Esophagus squamous epithelium (tissue), 5 donors: ENCODE data around the gene ANGPTL8. TPM values are rescaled to one million over a fixed set of nuclear protein-coding genes. Genes with fewer than 3 reads are reported as not detected.

Experiments
- DNase-seq: peaks from one replicate; lab custom pipeline; 2025; lab: John Stamatoyannopoulos, UW
- H3K27ac ChIP-seq, 4 donors: fragments of 200-600 bp; sonication (generic); one replicate each; pipeline ENCODE4 v1.5.1; 2016 to 2019; ENCODE audit warnings: mild to moderate bottlenecking in 1 of 4
- H3K27me3 ChIP-seq, 4 donors: fragments of 200-600 bp; sonication (generic); 1 replicate in 3 of 4; 2 replicates in 1 of 4; pipeline versions ENCODE4 v1.5.1 to v1.6.0; 2017 to 2021; ENCODE audit warnings: antibody characterized with exemption in 1 of 4
- H3K36me3 ChIP-seq, 3 donors: fragments of 200-600 bp; sonication (generic); one replicate each; pipeline ENCODE4 v1.5.1; 2016 to 2019
- H3K4me1 ChIP-seq, 3 donors: fragments of 200-600 bp; sonication (generic); one replicate each; pipeline ENCODE4 v1.5.1; 2017 to 2019
- H3K4me3 ChIP-seq, 4 donors: fragments of 200-600 bp; sonication (generic); 1 replicate in 3 of 4; 2 replicates in 1 of 4; pipeline ENCODE4 v1.5.1; 2016 to 2019; ENCODE audit warnings: mild to moderate bottlenecking in 2 of 4, moderate library complexity in 1 of 4
- H3K9me3 ChIP-seq, 3 donors: fragments of 200-600 bp; sonication (generic); one replicate each; pipeline ENCODE4 v1.5.1; 2016 to 2019
- POLR2A ChIP-seq, 4 donors: fragments of 450-650 bp; IDR thresholded peaks; one replicate each; pipeline ENCODE4 v1.6.1; 2017; ENCODE audit warnings: antibody characterized with exemption in 4 of 4, mild to moderate bottlenecking in 4 of 4, moderate library complexity in 3 of 4
- WGBS, 2 donors: methylation state at CpG; one replicate each; pipeline ENCODE4 v1.1.5; 2018; 5-methylcytosine and 5-hydroxymethylcytosine counted together
- intact Hi-C: fragments of 100-400 bp; cut with DNase I; formaldehyde crosslinking; loops from one replicate; pipeline ENCODE4 v1.15.0; 2022
- total RNA-seq, 4 donors: library from RNA; depleted of rRNA; stranded (reverse); fragments of >200 nt; gene quantifications; one replicate each; pipeline ENCODE4 v1.1.0, GENCODE V29; 2016
- TF ChIP-seq, protein P1 (sequence below), 6 experiments: fragments of 450-650 bp in 4 of 6; fragments of 200-600 bp in 2 of 6; sonication (generic) in 2 of 6; IDR thresholded peaks; one replicate each; pipeline ENCODE4 v1.5.1; 2016 to 2019; ENCODE audit warnings: antibody characterized with exemption in 6 of 6, mild to moderate bottlenecking in 4 of 6, moderate library complexity in 4 of 6
- donor health status: DM: yes; HTN: yes; CAD: no.

The ANGPTL8 gene
- total RNA-seq, 4 donors from 2014 or later, result not detected

DNA sequence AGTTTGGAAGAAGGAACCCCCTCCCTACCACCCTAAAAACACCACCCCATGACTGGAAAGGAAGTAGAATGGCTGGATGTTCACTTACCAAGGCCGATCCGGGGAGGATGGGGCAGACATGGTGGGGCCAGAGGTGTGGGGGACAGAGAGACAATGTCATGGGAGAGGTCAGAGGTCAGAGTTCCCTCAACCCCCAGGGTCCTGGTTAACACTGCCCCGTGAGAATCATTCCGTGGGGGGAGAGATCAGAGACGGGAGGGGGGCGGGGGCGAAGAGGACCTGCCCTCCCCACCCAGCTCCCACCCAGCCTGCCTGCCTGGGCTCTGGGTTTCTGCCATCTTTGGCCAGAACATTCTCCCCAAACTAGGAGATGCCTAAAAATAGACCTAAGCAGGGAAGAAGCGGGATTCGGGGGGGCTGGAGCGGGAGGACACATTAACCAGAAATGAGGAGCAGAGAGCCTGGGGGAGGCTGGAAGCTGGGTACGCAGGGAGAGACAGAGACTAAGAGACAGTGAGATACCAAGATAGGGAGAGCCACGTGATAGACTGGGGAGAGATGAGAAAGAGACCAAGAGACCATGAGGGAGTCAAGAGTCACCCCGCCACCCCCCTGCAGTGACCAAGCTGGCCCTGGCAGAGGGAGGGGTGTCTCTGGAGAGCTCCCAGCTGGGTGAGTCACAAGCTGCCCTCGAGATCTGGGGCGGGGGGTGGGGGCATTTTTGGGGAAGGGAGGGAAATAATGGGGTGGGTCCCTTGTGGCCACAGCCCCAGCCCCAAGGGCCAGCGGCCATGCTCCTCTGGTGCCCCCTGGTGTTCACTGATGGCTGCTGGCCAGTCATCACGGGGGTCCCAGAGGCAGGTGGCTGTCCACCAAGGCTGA, 36.0 kb upstream of the ANGPTL8 start:
- intact Hi-C loops, result loop anchor here (5.0 to 10.0 kb wide), 2 partner anchors 66 to 169 kb away; no protein-coding TSS in a partner anchor
- no peak for DNase-seq
- H3K9me3 ChIP-seq, result no peaks in the 10 kb centered on the region
- peak overlapping the region in 2 of 4 donors; percentile 5 to 15 for H3K4me3 ChIP-seq
- H3K4me1 ChIP-seq, result peaks cover 0 to 40% (median 12%) of the 10 kb centered on the region in 3 donors
- no peaks in the 10 kb centered on the region for H3K27me3 ChIP-seq
- 33 to 51% methylated on average over 9 to 10 of the region's 17 CpGs for WGBS, 2 donors
- H3K27ac ChIP-seq, result peak overlapping the region; percentile 67 to 93 (median 88)
- TF ChIP-seq, protein P1, sequence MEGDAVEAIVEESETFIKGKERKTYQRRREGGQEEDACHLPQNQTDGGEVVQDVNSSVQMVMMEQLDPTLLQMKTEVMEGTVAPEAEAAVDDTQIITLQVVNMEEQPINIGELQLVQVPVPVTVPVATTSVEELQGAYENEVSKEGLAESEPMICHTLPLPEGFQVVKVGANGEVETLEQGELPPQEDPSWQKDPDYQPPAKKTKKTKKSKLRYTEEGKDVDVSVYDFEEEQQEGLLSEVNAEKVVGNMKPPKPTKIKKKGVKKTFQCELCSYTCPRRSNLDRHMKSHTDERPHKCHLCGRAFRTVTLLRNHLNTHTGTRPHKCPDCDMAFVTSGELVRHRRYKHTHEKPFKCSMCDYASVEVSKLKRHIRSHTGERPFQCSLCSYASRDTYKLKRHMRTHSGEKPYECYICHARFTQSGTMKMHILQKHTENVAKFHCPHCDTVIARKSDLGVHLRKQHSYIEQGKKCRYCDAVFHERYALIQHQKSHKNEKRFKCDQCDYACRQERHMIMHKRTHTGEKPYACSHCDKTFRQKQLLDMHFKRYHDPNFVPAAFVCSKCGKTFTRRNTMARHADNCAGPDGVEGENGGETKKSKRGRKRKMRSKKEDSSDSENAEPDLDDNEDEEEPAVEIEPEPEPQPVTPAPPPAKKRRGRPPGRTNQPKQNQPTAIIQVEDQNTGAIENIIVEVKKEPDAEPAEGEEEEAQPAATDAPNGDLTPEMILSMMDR (IDR thresholded peaks at IDR 0.05), result peak; percentile 60 to 85 (median 68)
- no peak for TF ChIP-seq POLR2A (IDR thresholded peaks at IDR 0.05)
- peaks cover 0 to 66% (median 0%) of the 10 kb centered on the region in 3 donors for H3K36me3 ChIP-seq

DNA sequence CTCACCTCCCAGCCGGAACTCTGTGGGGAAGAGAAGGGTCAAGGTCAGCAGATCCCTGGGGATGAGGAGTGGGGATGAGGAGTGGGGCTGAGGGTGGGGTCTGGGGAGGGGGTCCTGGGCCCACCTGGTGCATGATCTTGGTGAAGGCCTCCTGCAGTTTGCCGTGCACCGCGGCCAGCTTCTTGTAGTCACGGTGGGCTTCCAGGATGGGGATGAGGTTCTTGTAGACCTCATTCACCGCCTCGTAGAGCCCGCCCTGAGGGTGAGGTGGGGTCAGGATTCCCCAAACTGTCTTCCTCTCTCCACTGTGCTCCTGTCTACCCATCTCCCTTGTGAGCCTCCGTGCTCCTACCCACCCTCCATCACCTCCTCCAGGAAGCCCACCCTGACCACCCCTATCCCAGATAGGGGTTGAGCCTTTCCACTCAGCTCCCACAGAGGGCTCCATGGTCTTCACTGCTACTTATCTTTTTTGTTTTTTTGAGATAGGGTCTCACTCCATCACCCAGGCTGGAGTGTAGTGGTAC, 35.3 kb upstream of the ANGPTL8 start:
- TF ChIP-seq, protein P1 (IDR thresholded peaks at IDR 0.05), result no peak
- TF ChIP-seq POLR2A (IDR thresholded peaks at IDR 0.05), result no peak
- no peak for DNase-seq
- intact Hi-C loops, result loop anchor here (5.0 to 10.0 kb wide), 2 partner anchors 67 to 169 kb away; no protein-coding TSS in a partner anchor
- H3K27me3 ChIP-seq, result no peaks in the 10 kb centered on the region
- peaks cover 0 to 32% (median 12%) of the 10 kb centered on the region in 3 donors for H3K4me1 ChIP-seq
- H3K9me3 ChIP-seq, result no peaks in the 10 kb centered on the region
- H3K4me3 ChIP-seq, result peak overlapping the region in 2 of 4 donors; percentile 5 to 15
- peak overlapping the region; percentile 67 to 93 (median 88) for H3K27ac ChIP-seq
- H3K36me3 ChIP-seq, result peaks cover 0 to 71% (median 0%) of the 10 kb centered on the region in 3 donors
- 72% methylated on average over 8 of the region's 9 CpGs for WGBS, 2 donors

DNA sequence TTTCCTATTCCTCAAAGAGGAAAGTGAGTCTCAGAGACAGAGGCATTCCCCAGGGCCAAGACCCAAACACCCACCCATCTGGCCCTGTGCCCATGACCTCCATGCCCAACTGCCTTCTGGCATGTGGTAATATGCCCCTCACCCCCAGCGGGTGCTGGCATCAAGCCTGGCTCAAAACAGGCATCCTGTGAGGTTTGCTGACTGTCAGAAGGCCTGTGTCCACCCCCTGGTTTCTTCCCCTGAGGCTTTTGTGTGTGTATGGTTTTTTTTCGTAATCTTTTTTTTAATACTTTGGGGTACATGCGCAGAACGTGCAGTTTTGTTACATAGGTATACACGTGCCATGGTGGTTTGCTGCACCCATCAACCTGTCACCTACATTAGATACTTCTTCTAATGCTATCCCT, 34.5 kb upstream of the ANGPTL8 start:
- H3K27ac ChIP-seq, result peak overlapping the region in 3 of 4 donors; percentile 88 to 93 (median 89)
- H3K27me3 ChIP-seq, result no peaks in the 10 kb centered on the region
- DNase-seq, result no peak
- H3K9me3 ChIP-seq, result no peaks in the 10 kb centered on the region
- no peak for TF ChIP-seq POLR2A (IDR thresholded peaks at IDR 0.05)
- TF ChIP-seq, protein P1 (IDR thresholded peaks at IDR 0.05), result no peak
- H3K4me1 ChIP-seq, result peaks cover 0 to 31% (median 12%) of the 10 kb centered on the region in 3 donors
- WGBS, 2 donors, result 25 to 51% methylated on average over 5 of the region's 5 CpGs
- peaks cover 0 to 67% (median 0%) of the 10 kb centered on the region in 3 donors for H3K36me3 ChIP-seq
- intact Hi-C loops, result loop anchor here (5.0 to 10.0 kb wide), 2 partner anchors 68 to 170 kb away; no protein-coding TSS in a partner anchor
- no peak overlapping the region for H3K4me3 ChIP-seq

DNA sequence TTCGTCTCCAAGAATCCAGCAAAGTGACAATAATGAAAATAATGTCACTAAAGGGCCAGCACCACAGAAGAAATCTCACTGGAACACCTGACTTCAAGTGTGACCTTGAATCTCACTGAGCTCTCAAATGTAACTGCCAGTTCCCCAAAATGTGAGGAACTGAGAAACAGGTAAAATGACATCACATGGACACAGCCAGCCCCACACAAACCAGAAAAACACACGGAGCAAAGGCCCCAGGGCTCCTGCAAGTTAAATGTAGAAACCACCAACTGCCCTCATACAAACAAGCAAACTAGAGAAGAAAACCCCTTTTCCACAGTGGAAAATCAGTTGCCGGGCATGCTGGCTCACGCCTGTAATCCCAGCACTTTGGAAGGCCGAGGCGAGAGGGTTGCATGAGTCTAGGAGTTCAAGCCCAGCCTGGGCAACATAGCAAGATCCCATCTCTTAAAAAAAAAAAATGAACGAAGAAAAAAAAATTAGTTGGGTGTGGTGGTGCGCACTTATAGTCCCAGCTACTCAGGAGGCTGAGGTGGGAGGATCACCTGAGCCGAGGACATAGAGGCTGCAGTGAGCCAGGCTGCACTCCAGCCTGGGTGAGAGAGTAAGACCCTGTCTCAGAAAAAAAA, 33.4 kb upstream of the ANGPTL8 start:
- Histone ChIP-seq H3K4me3 (no peak overlapping the region), H3K27ac (peak overlapping the region in 2 of 4 donors; percentile 9 to 88), H3K4me1 (peaks cover 0 to 31% (median 12%) of the 10 kb centered on the region in 3 donors), H3K36me3 (peaks cover 0 to 60% (median 0%) of the 10 kb centered on the region in 3 donors), H3K9me3 (no peaks in the 10 kb centered on the region), H3K27me3 (no peaks in the 10 kb centered on the region)
- WGBS, 2 donors, result 71% methylated on average over 6 to 8 of the region's 9 CpGs
- intact Hi-C loops, result loop anchor here (10.0 kb wide), 1 partner anchor 171 kb away; no protein-coding TSS in a partner anchor
- no peak for TF ChIP-seq POLR2A (IDR thresholded peaks at IDR 0.05)
- TF ChIP-seq, protein P1 (IDR thresholded peaks at IDR 0.05), result no peak
- DNase-seq, result no peak
